ENCODE results near the gene DAZAP1.

The DAZAP1 gene

GRCh38 chr19:1483131-1483978 is 76.0 kb downstream of the DAZAP1 start:
- no peak for DNase-seq (ENCODE audit: low spot score)
- TF ChIP-seq, protein P1, sequence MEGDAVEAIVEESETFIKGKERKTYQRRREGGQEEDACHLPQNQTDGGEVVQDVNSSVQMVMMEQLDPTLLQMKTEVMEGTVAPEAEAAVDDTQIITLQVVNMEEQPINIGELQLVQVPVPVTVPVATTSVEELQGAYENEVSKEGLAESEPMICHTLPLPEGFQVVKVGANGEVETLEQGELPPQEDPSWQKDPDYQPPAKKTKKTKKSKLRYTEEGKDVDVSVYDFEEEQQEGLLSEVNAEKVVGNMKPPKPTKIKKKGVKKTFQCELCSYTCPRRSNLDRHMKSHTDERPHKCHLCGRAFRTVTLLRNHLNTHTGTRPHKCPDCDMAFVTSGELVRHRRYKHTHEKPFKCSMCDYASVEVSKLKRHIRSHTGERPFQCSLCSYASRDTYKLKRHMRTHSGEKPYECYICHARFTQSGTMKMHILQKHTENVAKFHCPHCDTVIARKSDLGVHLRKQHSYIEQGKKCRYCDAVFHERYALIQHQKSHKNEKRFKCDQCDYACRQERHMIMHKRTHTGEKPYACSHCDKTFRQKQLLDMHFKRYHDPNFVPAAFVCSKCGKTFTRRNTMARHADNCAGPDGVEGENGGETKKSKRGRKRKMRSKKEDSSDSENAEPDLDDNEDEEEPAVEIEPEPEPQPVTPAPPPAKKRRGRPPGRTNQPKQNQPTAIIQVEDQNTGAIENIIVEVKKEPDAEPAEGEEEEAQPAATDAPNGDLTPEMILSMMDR (IDR thresholded peaks at IDR 0.05; ENCODE audit: extremely low read depth, missing control alignments) = no peak

- DNase-seq (ENCODE audit: low spot score) = no peak
- TF ChIP-seq, protein P1 (IDR thresholded peaks at IDR 0.05; ENCODE audit: extremely low read depth, missing control alignments) = no peak
Measured at GRCh38 chr19:1483979-1484428, 76.6 kb downstream of the DAZAP1 start.

Measured in GM20000 (cell line).